H9 (cell line): ENCODE measurements around the gene LINGO1. TPM values are rescaled to one million over a fixed set of nuclear protein-coding genes. Genes with fewer than 3 reads are reported as not detected.

Experiments used
- DNase-seq: peaks from one replicate; pipeline ENCODE4 v3.0.0-alpha.2; 2017
- H2AFZ ChIP-seq: one replicate; pipeline ENCODE4 v1.6.1; 2013; ENCODE audit warnings: mild to moderate bottlenecking, low read length, control low read depth, moderate library complexity
- H2AK5ac ChIP-seq: 2 replicates; pipeline ENCODE4 v1.6.1; 2013; ENCODE audit warnings: low read length, control low read depth, mixed read lengths; ENCODE audit not compliant: insufficient read length
- H2BK120ac ChIP-seq: one replicate; pipeline ENCODE4 v1.6.1; 2013; ENCODE audit warnings: low read depth, mild to moderate bottlenecking, low read length, control low read depth, inconsistent platforms; ENCODE audit not compliant: poor library complexity, severe bottlenecking
- H2BK12ac ChIP-seq: 2 replicates; pipeline ENCODE4 v1.6.1; 2013; ENCODE audit warnings: low read length, control low read depth, mixed read lengths, low read depth; ENCODE audit not compliant: insufficient read length
- H2BK15ac ChIP-seq: 2 replicates; pipeline ENCODE4 v1.6.1; 2013; ENCODE audit warnings: low read depth, low read length, control low read depth
- H2BK20ac ChIP-seq: one replicate; pipeline ENCODE4 v1.6.1; 2013; ENCODE audit warnings: low read depth, mild to moderate bottlenecking, low read length, control low read depth, inconsistent platforms; ENCODE audit not compliant: poor library complexity, severe bottlenecking
- H2BK5ac ChIP-seq: 2 replicates; pipeline ENCODE4 v1.6.1; 2013; ENCODE audit warnings: low read length, control low read depth, mixed read lengths; ENCODE audit not compliant: insufficient read length
- H3K14ac ChIP-seq: 2 replicates; pipeline ENCODE4 v1.6.1; 2013; ENCODE audit warnings: low read length, control low read depth; ENCODE audit not compliant: insufficient read depth
- H3K18ac ChIP-seq: 2 replicates; pipeline ENCODE4 v1.6.1; 2013; ENCODE audit warnings: low read depth, mild to moderate bottlenecking, mixed read lengths, low read length, control low read depth; ENCODE audit not compliant: insufficient read length
- H3K23ac ChIP-seq: 2 replicates; pipeline ENCODE4 v1.6.1; 2013; ENCODE audit warnings: low read length, control low read depth, mixed read lengths, low read depth; ENCODE audit not compliant: insufficient read length
- H3K23me2 ChIP-seq: 2 replicates; pipeline ENCODE4 v1.6.1; 2013; ENCODE audit warnings: low read depth, mild to moderate bottlenecking, mixed read lengths, low read length, control low read depth; ENCODE audit not compliant: insufficient read length, poor library complexity, severe bottlenecking
- H3K27ac ChIP-seq: 2 replicates; pipeline ENCODE4 v1.5.1; 2013; ENCODE audit warnings: low read length, control low read depth, mixed read lengths, low read depth; ENCODE audit not compliant: insufficient read length
- H3K27me3 ChIP-seq: 2 replicates; pipeline ENCODE4 v1.6.1; 2013; ENCODE audit warnings: low read length, control low read depth, inconsistent platforms; ENCODE audit not compliant: insufficient read depth
- H3K4ac ChIP-seq: 2 replicates; pipeline ENCODE4 v1.6.1; 2013; ENCODE audit warnings: low read depth, mild to moderate bottlenecking, control low read depth, inconsistent platforms, low read length, moderate library complexity
- H3K4me1 ChIP-seq: 2 replicates; pipeline ENCODE4 v1.6.1; 2013; ENCODE audit warnings: low read length, control low read depth, inconsistent platforms; ENCODE audit not compliant: insufficient read depth
- H3K4me2 ChIP-seq: 2 replicates; pipeline ENCODE4 v1.6.1; 2013; ENCODE audit warnings: low read length, control low read depth, mixed read lengths; ENCODE audit not compliant: insufficient read length, insufficient read depth
- H3K56ac ChIP-seq: 2 replicates; pipeline ENCODE4 v1.6.1; 2013; ENCODE audit warnings: low read depth, mild to moderate bottlenecking, mixed read lengths, low read length, control low read depth; ENCODE audit not compliant: insufficient read length
- H3K79me1 ChIP-seq: 2 replicates; pipeline ENCODE4 v1.6.1; 2013; ENCODE audit warnings: low read depth, mild to moderate bottlenecking, moderate library complexity, low read length, control low read depth, inconsistent platforms; ENCODE audit not compliant: insufficient read depth, poor library complexity, severe bottlenecking
- H3K79me2 ChIP-seq: 2 replicates; pipeline ENCODE4 v1.6.1; 2013; ENCODE audit warnings: low read length, control low read depth, inconsistent platforms; ENCODE audit not compliant: insufficient read depth
- H3K9ac ChIP-seq: 2 replicates; pipeline ENCODE4 v1.6.1; 2013; ENCODE audit warnings: low read length, control low read depth, mixed read lengths; ENCODE audit not compliant: insufficient read length; ENCODE audit errors: extremely low read depth
- H3K9me3 ChIP-seq: one replicate; pipeline ENCODE4 v1.6.1; 2013; ENCODE audit warnings: low read depth, low read length, inconsistent platforms; ENCODE audit not compliant: control insufficient read depth
- H3T11ph ChIP-seq: one replicate; pipeline ENCODE4 v1.6.1; 2013; ENCODE audit warnings: mild to moderate bottlenecking, low read length, control low read depth, inconsistent platforms
- H4K20me1 ChIP-seq: one replicate; pipeline ENCODE4 v1.6.1; 2013; ENCODE audit not compliant: control insufficient read depth, insufficient read length, insufficient read depth
- H4K5ac ChIP-seq: 2 replicates; pipeline ENCODE4 v1.6.1; 2013; ENCODE audit warnings: low read depth, mild to moderate bottlenecking, mixed read lengths, low read length, control low read depth; ENCODE audit not compliant: insufficient read length
- H4K8ac ChIP-seq: replicated peaks from 2 replicates; pipeline ENCODE4 v1.6.1; 2013; ENCODE audit warnings: low read length, control low read depth, mixed read lengths, low read depth; ENCODE audit not compliant: insufficient read length
- H4K91ac ChIP-seq: 2 replicates; pipeline ENCODE4 v1.6.1; 2013; ENCODE audit warnings: low read depth, mild to moderate bottlenecking, moderate library complexity, mixed read lengths, low read length, control low read depth; ENCODE audit not compliant: insufficient read length
- H3K27ac Mint-ChIP-seq, 3 experiments: 2 replicates in 2 of 3; 3 replicates in 1 of 3; pipeline ENCODE4 v1.8.0; 2020 to 2021; ENCODE audit warnings: mixed read lengths in 3 of 3, mild to moderate bottlenecking in 1 of 3, moderate library complexity in 1 of 3
- H3K27me3 Mint-ChIP-seq: 2 replicates; pipeline ENCODE4 v1.8.0; 2021; ENCODE audit warnings: low read depth, mild to moderate bottlenecking, moderate library complexity, mixed read lengths
- H3K36me3 Mint-ChIP-seq, 3 experiments: 2 replicates in 2 of 3; 3 replicates in 1 of 3; pipeline ENCODE4 v1.8.0; 2020 to 2021; ENCODE audit warnings: low read depth in 3 of 3, mixed read lengths in 3 of 3; ENCODE audit not compliant: insufficient read depth in 1 of 3
- H3K4me1 Mint-ChIP-seq, 2 experiments: 2 replicates each; pipeline ENCODE4 v1.8.0; 2020; ENCODE audit warnings: mixed read lengths in 2 of 2
- H3K4me3 Mint-ChIP-seq, 2 experiments: 2 replicates in 1 of 2; 3 replicates in 1 of 2; pipeline ENCODE4 v1.8.0; 2020 to 2021; ENCODE audit warnings: mild to moderate bottlenecking in 2 of 2, mixed read lengths in 2 of 2, moderate library complexity in 1 of 2
- H3K9me3 Mint-ChIP-seq, 2 experiments: 2 replicates in 1 of 2; 3 replicates in 1 of 2; pipeline ENCODE4 v1.8.0; 2020; ENCODE audit warnings: mild to moderate bottlenecking in 2 of 2, mixed read lengths in 2 of 2, moderate library complexity in 1 of 2
- CTCF ChIP-seq: fragments of 200-600 bp; sonication (generic); conservative IDR thresholded peaks from 3 replicates; pipeline ENCODE4 v1.8.0; 2021; ENCODE audit warnings: antibody characterized with exemption, mild to moderate bottlenecking
- WGBS: extraction: QIAGEN DNeasy Blood & Tissue Kit; methylation state at CpG from one replicate; pipeline ENCODE4 v1.1.7; 2013; ENCODE audit warnings: missing lambda C conversion rate, low lambda C conversion rate, mixed read lengths; ENCODE audit not compliant: insufficient read length; ENCODE audit errors: extremely low coverage; 5-methylcytosine and 5-hydroxymethylcytosine counted together
- total RNA-seq: library from RNA; stranded (reverse); gene quantifications from 2 replicates; pipeline ENCODE4 v1.2.1, GENCODE V29; 2021

Gene LINGO1
- total RNA-seq, 1 experiment from 2014 or later, result 41.6 TPM

DNA sequence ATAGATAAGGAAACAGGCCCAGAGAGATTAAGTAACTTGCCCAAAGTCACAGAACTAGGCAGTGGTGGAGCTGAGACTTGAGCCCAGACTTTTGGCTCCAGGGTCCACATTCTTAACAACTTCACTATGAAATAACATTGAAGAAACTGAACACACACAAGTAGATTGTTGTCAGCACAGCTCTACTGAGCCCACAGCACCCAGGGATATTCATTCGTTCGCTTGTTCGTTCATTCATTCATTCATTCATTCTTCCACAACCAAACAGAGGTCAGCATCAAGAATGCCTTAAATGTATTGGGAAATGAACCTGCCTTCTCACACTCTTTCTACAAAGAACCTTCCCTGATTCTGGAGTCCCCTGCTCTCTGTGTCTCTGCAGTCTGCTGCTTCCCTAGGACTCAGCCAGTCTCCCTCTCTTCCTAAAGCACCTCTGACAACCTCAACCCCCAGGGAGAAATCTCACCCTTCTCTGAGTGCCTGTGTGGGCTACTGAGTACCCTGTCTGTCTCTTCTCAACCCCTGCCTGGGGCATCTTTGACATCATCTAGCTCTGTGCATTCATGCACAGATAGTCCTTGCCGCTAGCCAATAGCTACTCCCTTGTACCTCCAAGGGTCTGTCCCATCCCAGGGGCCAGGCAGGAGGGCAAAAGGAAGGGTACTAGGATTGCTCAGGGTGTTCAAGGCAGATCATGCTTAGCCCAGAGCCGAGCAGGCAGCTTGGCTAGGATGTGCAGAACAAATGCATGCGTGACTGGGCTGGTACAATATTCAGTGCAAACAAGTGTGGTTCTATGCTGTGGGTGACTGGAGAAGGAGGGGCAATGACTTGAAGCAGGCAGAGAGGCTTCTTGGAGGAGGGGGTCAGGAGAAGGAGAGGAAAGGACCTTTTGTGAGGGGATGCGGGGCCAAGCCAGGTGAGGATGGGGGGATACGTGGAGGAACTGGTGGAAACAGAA, 3.4 kb downstream of the LINGO1 start:
- peaks cover 14% of the 10 kb centered on the region for H3K4me1 ChIP-seq
- H3K9me3 Mint-ChIP-seq, result no peaks in the 10 kb centered on the region; a peak in 1 of 5 replicates
- no peak overlapping the region for H3K27ac ChIP-seq
- H4K8ac ChIP-seq, result no peak overlapping the region
- H2BK5ac ChIP-seq, result no peak overlapping the region
- H3K23ac ChIP-seq, result no peak overlapping the region
- peaks cover 14% of the 10 kb centered on the region for H3K27me3 Mint-ChIP-seq
- H2BK15ac ChIP-seq, result no peak overlapping the region
- H4K91ac ChIP-seq, result no peak overlapping the region
- WGBS, result no CpG with 5 or more reads among the region's 8 CpGs
- H3K4ac ChIP-seq, result no peak overlapping the region
- no peak overlapping the region for H2AFZ ChIP-seq
- H3K79me2 ChIP-seq, result peaks cover 8% of the 10 kb centered on the region; the same call in 1 of the 2 replicates
- no peak for DNase-seq
- H3K27me3 ChIP-seq, result no peaks in the 10 kb centered on the region
- H3K9me3 ChIP-seq, result no peaks in the 10 kb centered on the region
- peaks cover 0 to 6% (median 3%) of the 10 kb centered on the region in 3 experiments; a peak in 3 of 7 replicates for H3K36me3 Mint-ChIP-seq
- no peaks in the 10 kb centered on the region for H3K79me1 ChIP-seq
- no peak overlapping the region for H2AK5ac ChIP-seq
- no peak overlapping the region for H3T11ph ChIP-seq
- H3K18ac ChIP-seq, result no peak overlapping the region
- H3K23me2 ChIP-seq, result peaks cover 14% of the 10 kb centered on the region
- no peak overlapping the region for H3K56ac ChIP-seq
- H4K20me1 ChIP-seq, result no peaks in the 10 kb centered on the region
- H2BK20ac ChIP-seq, result no peak overlapping the region
- no peak overlapping the region for H4K5ac ChIP-seq
- H3K4me3 Mint-ChIP-seq, result peak overlapping the region; percentile 7 to 33; a peak in 3 of 5 replicates
- H2BK12ac ChIP-seq, result no peak overlapping the region
- no peak overlapping the region for H3K4me2 ChIP-seq
- TF ChIP-seq CTCF, result no peak
- H3K9ac ChIP-seq, result no peak overlapping the region
- peak overlapping the region; percentile 12 to 87 (median 23); a peak in 6 of 7 replicates for H3K27ac Mint-ChIP-seq
- H2BK120ac ChIP-seq, result no peak overlapping the region
- H3K4me1 Mint-ChIP-seq, result peaks cover 62 to 68% of the 10 kb centered on the region in 2 experiments
- H3K14ac ChIP-seq, result no peak overlapping the region
